ENCODE measurements around the gene SBSN.

The SBSN gene

DNA sequence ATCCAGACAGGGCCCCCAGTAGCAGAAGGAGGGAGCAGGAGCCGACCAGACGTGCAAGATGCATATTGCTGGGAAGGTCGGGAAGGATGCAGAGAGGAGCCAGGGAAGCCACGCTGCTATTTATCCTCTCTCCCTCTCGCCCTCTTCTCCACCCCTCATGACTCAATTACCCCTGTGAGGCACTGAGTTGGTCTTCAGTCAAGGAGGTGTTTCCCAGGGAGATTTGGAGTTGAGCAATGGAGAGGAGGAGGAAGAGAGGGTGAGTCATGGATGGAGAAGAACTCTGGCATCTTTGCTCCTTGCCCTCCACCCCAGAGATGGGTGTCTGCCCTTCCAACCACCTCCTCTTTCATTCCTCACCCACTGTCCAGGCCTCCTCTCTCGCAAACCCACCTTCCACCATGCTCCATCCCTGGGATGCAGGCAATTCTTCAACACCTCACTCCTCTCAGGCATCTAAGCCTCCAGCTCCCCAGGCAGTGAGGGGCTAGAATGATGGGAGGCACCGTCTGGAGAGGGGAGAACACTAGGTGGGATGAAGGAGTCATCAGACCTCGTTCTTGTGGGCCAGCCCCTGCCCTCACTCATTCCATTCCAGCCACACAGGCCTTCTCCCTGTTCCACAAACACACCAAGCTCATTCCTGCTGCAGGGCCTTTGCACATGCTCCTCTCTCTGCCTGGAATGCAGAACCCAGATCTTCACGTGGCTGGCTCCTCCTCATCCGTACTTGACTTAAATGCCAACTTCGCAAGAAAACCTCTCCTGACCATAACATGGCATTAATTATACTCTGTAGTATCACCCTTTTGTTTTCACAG lies at the start of gene SBSN:
Gene SBSN, minus strand, starts transcription at position 94 of the 821 bp plus-strand sequence. Its CDS starts 30 bp downstream, at position 64.
- TF ChIP-seq ZFX (IDR thresholded peaks at IDR 0.05), result no peak
- no peak for TF ChIP-seq CTCF (conservative IDR thresholded peaks at IDR 0.05)
- peak within 1 kb of the TSS; percentile 15; the same call in 1 of the 2 replicates for H3K27ac ChIP-seq

- no peak overlapping the region for H3K27ac ChIP-seq
- TF ChIP-seq ZFX (IDR thresholded peaks at IDR 0.05), result no peak
These were observed 43.4 kb upstream of the SBSN start for GRCh38 chr19:35571406-35571965.

DNA sequence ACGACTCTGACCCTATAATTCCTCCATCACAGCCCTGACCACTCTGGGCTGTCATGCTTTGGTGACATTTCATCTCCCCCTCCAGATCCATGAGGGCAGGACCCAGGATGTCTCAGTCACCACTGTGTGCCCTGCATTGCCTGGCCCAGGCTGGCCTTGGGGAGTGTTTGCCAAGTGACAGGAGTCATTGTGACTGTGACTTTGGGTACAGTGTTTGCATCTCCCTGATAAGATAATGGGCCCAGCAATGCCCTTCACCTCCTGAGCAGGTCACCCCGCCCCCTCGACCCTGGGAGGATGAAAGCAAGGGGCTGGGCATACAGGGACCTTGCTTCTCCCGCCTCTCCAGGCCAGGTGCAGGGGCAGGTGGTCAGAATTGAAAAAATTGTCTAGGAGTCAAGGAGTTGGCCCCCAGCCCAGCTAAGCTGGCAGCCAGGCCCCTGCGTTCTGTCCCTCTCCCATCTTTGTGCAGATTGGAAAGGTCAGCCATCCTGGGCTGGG lies 41.2 kb upstream of the SBSN start:
- no peak overlapping the region for H3K27ac ChIP-seq
- TF ChIP-seq ZFX (IDR thresholded peaks at IDR 0.05) (no peak), CTCF (conservative IDR thresholded peaks at IDR 0.05) (no peak)

GRCh38 chr19:35566738-35567137 lies 38.6 kb upstream of the SBSN start:
- TF ChIP-seq ZFX (IDR thresholded peaks at IDR 0.05) (no peak), CTCF (conservative IDR thresholded peaks at IDR 0.05) (no peak)
- no peak overlapping the region for H3K27ac ChIP-seq

GRCh38 chr19:35565016-35565856 lies 37.1 kb upstream of the SBSN start:
- H3K27ac ChIP-seq, result no peak overlapping the region
- TF ChIP-seq CTCF (conservative IDR thresholded peaks at IDR 0.05) (no peak), ZFX (IDR thresholded peaks at IDR 0.05) (no peak)

- no peak within 1 kb of the TSS for H3K27ac ChIP-seq
- TF ChIP-seq ZFX (IDR thresholded peaks at IDR 0.05) (no peak), CTCF (conservative IDR thresholded peaks at IDR 0.05) (no peak)
These were observed 35.2 kb upstream of the SBSN start, which contains the start of gene ATP4A for GRCh38 chr19:35563207-35563829. ATP4A (minus strand) TSS chr19:35563658; CDS start chr19:35563629, 29 bp downstream.

GRCh38 chr19:35562776-35563175 lies 34.7 kb upstream of the SBSN start:
- no peak for TF ChIP-seq CTCF (conservative IDR thresholded peaks at IDR 0.05)
- no peak for TF ChIP-seq ZFX (IDR thresholded peaks at IDR 0.05)
- H3K27ac ChIP-seq, result no peak overlapping the region
